IPS-NIHi7 (cell line): Measurements from ENCODE around the gene FOXO3.
A peak's percentile ranks its signal among the peaks of the same experiment; 100 is the strongest.
"Not testable (repeated sequence)": the region's sequence is repeated elsewhere in the genome, so short reads cannot be mapped to it uniquely, and the experiment has no call there.

Source experiments
- DNase-seq: peaks from one replicate; pipeline ENCODE4 v3.0.0; 2012; ENCODE audit warnings: mixed read lengths; ENCODE audit errors: extremely low spot score

Gene FOXO3

GRCh38 chr6:108658785-108659184 lies 98.1 kb downstream of the FOXO3 start:
- not testable (repeated sequence) for DNase-seq

- DNase-seq: no peak
These were observed 99.5 kb downstream of the FOXO3 start for GRCh38 chr6:108660251-108660650.

GRCh38 chr6:108661430-108661829 lies 100.7 kb downstream of the FOXO3 start:
- no peak for DNase-seq

- DNase-seq: no peak
These were observed 101.3 kb downstream of the FOXO3 start for GRCh38 chr6:108661982-108662381.

GRCh38 chr6:108662702-108663101 lies 102.0 kb downstream of the FOXO3 start:
- DNase-seq: no peak

- not testable (repeated sequence) for DNase-seq
These were observed 102.9 kb downstream of the FOXO3 start for GRCh38 chr6:108663494-108664064.

GRCh38 chr6:108665495-108666196 lies 104.9 kb downstream of the FOXO3 start:
- DNase-seq: no peak

GRCh38 chr6:108666656-108667260 lies 106.0 kb downstream of the FOXO3 start:
- DNase-seq: peak; percentile 39

- no peak for DNase-seq
These were observed 107.3 kb downstream of the FOXO3 start for GRCh38 chr6:108667993-108668392.

GRCh38 chr6:108669673-108670072 lies 109.0 kb downstream of the FOXO3 start:
- no peak for DNase-seq

GRCh38 chr6:108671175-108671574 lies 110.5 kb downstream of the FOXO3 start:
- DNase-seq: no peak

- DNase-seq: no peak
These were observed 111.1 kb downstream of the FOXO3 start for GRCh38 chr6:108671790-108672189.

- DNase-seq: no peak
These were observed 111.9 kb downstream of the FOXO3 start for GRCh38 chr6:108672641-108673040.

GRCh38 chr6:108673153-108673552 lies 112.4 kb downstream of the FOXO3 start:
- no peak for DNase-seq

GRCh38 chr6:108673602-108674001 lies 112.9 kb downstream of the FOXO3 start:
- DNase-seq: no peak

- DNase-seq: no peak
These were observed 114.8 kb downstream of the FOXO3 start for GRCh38 chr6:108675226-108676200.

- no peak for DNase-seq
These were observed 115.8 kb downstream of the FOXO3 start for GRCh38 chr6:108676555-108676954.

GRCh38 chr6:108677357-108677756 lies 116.6 kb downstream of the FOXO3 start:
- DNase-seq: no peak

GRCh38 chr6:108677894-108678293 lies 117.2 kb downstream of the FOXO3 start:
- no peak for DNase-seq

GRCh38 chr6:108680314-108680713 lies 119.6 kb downstream of the FOXO3 start:
- DNase-seq: not testable (repeated sequence)

- DNase-seq: not testable (repeated sequence)
These were observed 121.0 kb downstream of the FOXO3 start for GRCh38 chr6:108681721-108682120.
